Fibroblast of gingiva (primary cell): ENCODE data around the gene SMKR1.
A peak's percentile ranks its signal among the peaks of the same experiment; 100 is the strongest.
"Not testable (repeated sequence)": the region's sequence is repeated elsewhere in the genome, so short reads cannot be mapped to it uniquely, and the experiment has no call there.

Experiments
- DNase-seq: peaks from one replicate; pipeline ENCODE4 v3.0.0-alpha.2; 2011; ENCODE audit warnings: low read depth

The SMKR1 gene

GRCh38 chr7:129529643-129530042, 27.3 kb downstream of the SMKR1 start:
- DNase-seq, result no peak

- peak; percentile 9 for DNase-seq
Measured at GRCh38 chr7:129530795-129531391, 28.6 kb downstream of the SMKR1 start.

DNA sequence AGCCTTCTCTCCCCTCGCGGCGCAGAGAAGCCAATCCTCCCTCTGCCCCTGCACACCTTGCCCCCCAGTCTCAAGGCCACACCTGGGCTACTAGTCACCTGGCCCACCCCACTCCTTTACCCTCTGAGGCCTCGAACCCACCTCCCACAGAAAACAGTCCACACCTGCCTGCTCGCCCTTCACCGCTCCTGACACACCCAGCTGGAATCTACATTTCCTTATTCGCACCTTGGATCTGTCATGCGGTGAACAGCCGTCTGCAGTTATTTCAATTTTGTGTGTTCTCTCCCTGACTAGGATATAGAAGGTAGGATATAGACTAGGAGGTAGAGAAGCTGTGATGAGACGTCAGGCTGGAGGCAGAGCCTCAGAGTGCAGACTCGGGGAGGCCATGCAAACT, 29.4 kb downstream of the SMKR1 start:
- DNase-seq, result no peak

- DNase-seq, result no peak
Measured at GRCh38 chr7:129532375-129532774, 30.0 kb downstream of the SMKR1 start.

- not testable (repeated sequence) for DNase-seq
Measured at GRCh38 chr7:129534558-129535274, 32.4 kb downstream of the SMKR1 start.

GRCh38 chr7:129535896-129536295, 33.6 kb downstream of the SMKR1 start:
- no peak for DNase-seq

- DNase-seq, result no peak
Measured at GRCh38 chr7:129536323-129536722, 34.0 kb downstream of the SMKR1 start.

- no peak for DNase-seq
Measured at GRCh38 chr7:129538790-129539189, 36.5 kb downstream of the SMKR1 start.

DNA sequence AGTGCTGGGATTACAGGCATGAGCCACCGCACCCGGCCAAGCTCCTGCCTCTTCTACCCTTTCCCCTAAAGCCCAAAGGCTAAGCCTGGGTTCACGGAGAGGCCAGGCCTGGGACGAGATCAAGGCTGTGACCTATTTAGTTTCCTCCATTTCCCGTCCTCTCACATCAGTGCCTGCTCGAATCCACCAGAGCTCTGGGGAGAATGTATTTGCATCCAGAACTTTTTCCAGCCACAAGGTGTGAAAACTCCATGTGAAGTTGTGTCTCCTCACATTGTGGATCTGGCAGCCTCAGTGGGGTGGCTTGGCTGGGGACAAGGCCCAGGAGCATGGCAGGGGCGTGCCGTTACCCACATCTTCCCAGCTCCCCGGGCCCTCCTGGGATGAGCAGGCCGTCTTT, 38.0 kb downstream of the SMKR1 start:
- no peak for DNase-seq

GRCh38 chr7:129544700-129545099, 42.4 kb downstream of the SMKR1 start:
- DNase-seq, result no peak

- DNase-seq, result peak; percentile 74
Measured at GRCh38 chr7:129550693-129551360, 48.5 kb downstream of the SMKR1 start.

DNA sequence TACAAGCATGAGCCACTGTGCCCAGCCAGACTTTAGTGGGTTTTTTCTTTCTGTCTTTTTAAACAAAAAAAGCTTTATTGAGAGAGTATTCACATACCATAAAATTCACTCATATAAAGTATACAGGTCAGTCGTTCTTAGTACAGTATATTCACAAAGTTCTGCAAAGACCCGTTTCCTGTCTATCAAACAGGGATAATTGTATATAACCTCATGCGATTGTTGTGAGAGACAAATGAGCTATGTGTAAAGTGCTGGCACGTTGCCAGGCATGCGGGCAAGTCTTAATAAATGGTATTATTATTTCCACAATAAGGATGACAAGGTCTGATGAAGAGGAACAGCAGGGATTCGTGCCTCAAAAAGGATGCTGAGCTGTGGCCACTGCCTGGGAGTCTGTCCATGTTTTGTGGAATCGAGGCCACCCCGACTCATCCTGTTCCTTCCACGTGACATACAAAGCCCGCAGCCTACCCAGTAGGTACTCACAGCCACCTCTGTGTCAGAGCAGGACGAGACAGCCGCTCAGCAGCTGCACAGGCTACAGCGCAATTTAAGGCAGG, 51.6 kb downstream of the SMKR1 start:
- DNase-seq, result no peak

GRCh38 chr7:129556607-129557133, 54.3 kb downstream of the SMKR1 start:
- no peak for DNase-seq

GRCh38 chr7:129557686-129558481, 55.6 kb downstream of the SMKR1 start:
- no peak for DNase-seq

DNA sequence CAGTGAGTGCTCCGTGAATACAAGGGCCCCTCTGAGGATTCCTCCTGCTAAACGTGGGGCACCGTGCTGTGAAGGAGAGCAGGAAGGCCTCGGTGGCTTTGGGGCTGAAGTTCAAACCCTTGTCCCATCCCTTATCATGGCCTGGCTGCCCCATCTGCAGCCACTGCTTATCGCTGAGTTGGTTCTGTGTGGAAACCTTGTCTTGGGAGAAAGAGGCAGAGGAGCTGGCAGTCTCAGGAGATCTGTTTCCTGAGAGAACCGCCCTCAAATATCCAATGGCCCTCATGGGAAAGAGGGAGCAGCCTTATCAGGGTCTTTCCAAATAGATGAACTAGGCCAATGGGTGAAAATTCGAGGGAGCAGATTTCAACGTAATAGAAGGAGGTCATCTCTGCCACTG, 57.2 kb downstream of the SMKR1 start:
- DNase-seq, result no peak

DNA sequence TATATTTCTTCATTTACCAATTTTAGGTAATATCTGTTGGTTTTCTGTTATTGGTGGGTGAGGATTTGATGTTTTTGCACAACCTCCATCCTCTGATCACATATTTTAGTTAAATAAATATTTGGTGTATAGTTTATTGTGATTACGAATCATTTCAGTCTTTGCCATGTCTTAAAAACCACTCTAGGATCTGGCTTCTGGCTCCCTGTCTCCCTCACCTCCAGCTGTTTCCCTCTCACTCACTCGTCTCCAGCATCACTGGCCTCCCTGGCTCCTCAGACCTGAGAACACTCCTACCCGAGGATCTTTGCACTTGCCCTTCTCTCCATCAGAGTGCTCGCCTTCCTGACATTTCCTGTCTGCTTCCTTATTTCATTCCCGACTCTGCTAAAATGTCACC, 58.5 kb downstream of the SMKR1 start:
- DNase-seq, result no peak

- no peak for DNase-seq
Measured at GRCh38 chr7:129561677-129562359, 59.5 kb downstream of the SMKR1 start.
